Measurements from ENCODE around the gene NTNG1.

DNA sequence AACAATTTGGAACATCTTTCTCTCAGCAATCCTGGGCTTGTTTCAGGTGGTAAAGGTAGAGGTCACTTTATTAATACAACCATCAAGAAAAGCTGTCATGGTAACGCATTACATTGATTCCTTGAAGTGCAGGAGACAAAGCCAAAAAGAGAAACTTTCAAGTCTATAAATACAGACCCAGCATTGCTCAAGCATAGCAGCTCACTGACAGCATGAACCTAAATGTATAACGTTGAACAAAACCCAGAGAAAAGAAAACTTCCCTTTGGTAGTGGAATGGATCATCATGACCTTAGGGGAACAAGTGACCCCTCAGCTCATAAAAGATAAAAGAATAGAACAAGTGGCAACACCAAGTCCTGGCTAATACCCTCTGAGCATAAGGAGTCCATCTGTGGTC, 332.2 kb downstream of the NTNG1 start:
- TF ChIP-seq, protein P1, sequence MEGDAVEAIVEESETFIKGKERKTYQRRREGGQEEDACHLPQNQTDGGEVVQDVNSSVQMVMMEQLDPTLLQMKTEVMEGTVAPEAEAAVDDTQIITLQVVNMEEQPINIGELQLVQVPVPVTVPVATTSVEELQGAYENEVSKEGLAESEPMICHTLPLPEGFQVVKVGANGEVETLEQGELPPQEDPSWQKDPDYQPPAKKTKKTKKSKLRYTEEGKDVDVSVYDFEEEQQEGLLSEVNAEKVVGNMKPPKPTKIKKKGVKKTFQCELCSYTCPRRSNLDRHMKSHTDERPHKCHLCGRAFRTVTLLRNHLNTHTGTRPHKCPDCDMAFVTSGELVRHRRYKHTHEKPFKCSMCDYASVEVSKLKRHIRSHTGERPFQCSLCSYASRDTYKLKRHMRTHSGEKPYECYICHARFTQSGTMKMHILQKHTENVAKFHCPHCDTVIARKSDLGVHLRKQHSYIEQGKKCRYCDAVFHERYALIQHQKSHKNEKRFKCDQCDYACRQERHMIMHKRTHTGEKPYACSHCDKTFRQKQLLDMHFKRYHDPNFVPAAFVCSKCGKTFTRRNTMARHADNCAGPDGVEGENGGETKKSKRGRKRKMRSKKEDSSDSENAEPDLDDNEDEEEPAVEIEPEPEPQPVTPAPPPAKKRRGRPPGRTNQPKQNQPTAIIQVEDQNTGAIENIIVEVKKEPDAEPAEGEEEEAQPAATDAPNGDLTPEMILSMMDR (IDR thresholded peaks at IDR 0.05): no peak
- TF ChIP-seq POLR2A (IDR thresholded peaks at IDR 0.05): no peak
